HG02884 (cell line): ENCODE results near the gene OR2A7.
"Not testable (repeated sequence)": the region's sequence is repeated elsewhere in the genome, so short reads cannot be mapped to it uniquely, and the experiment has no call there.

Source experiments
- ATAC-seq: cut with Tn5 transposase; IDR thresholded peaks from one replicate; pipeline ENCODE4 v1.9.1; 2021; ENCODE audit warnings: mild to moderate bottlenecking, moderate library complexity; ENCODE audit not compliant: unreplicated experiment

OR2A7 gene, protein sequence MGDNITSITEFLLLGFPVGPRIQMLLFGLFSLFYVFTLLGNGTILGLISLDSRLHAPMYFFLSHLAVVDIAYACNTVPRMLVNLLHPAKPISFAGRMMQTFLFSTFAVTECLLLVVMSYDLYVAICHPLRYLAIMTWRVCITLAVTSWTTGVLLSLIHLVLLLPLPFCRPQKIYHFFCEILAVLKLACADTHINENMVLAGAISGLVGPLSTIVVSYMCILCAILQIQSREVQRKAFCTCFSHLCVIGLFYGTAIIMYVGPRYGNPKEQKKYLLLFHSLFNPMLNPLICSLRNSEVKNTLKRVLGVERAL

DNA sequence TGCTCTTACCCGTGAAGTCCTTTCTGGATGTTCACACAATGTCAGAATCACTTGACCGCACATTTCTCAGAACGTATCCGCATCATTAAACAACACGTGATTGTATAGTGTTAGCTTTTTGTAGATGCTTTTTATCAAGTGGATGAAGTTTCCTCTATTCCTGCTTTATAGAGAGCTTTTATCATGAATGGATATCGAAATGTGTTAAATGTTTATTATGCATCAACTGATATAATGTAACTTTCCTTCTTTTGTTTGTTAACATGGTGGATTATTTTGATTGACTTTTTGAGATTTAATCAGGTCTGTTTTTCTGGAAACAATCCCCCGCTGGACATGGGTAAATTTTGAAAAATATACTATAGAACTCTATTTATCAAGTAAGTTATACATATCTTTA, at the start of gene OR2A7:
Gene OR2A7 (minus strand): TSS at position 101 of the 400 bp plus-strand sequence. CDS start 5,164 bp downstream, outside the sequence.
- ATAC-seq = not testable (repeated sequence)

- not testable (repeated sequence) for ATAC-seq
Observed at GRCh38 chr7:144311872-144312469, 47.4 kb upstream of the OR2A7 start, which contains the start of gene OR2A1. Gene OR2A1 (plus strand): TSS chr7:144312419. CDS start chr7:144318125, 5,706 bp downstream.

- ATAC-seq = not testable (repeated sequence)
Observed at GRCh38 chr7:144311218-144311617, 46.6 kb upstream of the OR2A7 start.

- not testable (repeated sequence) for ATAC-seq
Observed at GRCh38 chr7:144309702-144310101, 45.1 kb upstream of the OR2A7 start.

- not testable (repeated sequence) for ATAC-seq
Observed at GRCh38 chr7:144305156-144305555, 40.6 kb upstream of the OR2A7 start.

DNA sequence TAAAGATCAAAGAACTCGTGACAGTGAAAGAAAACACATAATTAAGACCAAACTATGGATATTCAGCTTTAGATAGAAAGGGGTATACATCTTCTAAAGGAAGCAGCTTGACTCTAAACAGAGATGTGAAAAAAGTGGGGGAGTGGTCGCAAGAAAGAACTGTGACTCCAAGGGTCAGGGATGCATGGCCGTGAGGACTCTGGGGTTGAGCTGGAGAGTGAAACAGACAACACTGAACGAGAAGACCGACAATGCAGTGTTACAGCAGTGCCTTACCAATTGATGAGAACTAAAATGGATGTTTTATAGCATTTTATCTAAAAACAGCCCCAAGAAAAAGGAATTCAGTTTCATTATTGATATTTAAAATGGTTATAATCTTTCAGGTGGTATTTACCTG, 39.0 kb upstream of the OR2A7 start:
- not testable (repeated sequence) for ATAC-seq

GRCh38 chr7:144302578-144303303, 38.1 kb upstream of the OR2A7 start:
- not testable (repeated sequence) for ATAC-seq

DNA sequence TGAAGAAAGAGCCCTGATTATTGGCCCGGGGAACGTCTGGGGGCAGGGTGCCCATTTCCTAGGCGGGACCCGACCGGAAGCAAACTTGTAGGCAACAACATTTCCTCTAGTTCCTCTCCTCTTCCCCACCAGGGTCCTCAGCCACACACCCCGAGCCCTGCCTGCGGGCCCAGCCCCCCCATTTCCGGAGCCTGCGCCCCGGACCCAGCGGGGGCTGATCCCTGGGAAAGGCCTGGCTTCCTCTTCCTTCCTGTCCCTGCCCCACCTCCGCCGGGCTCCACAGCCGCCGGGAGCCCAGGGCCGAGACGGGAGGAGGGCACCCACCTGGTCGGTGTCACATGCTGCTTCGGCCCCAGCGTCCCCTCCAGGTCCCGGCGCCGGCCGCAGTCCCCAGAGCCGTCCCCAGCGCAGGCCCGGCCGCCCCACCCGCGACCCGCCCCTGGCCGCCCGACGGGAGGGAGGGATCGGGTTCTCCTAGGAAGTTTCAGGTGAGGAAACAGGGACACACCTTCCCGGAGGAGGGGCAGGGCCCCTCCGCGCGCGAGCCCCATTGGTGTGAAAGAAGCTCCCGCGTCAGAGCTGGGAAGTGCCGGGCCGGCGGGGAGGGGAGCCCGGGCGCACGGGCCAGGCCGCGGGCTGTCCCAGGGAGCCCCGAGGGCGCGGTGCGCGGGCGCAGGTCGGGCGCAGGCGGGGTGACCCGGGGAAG, 29.4 kb upstream of the OR2A7 start:
- peak; percentile 68 for ATAC-seq

GRCh38 chr7:144292384-144293161, 28.0 kb upstream of the OR2A7 start:
- not testable (repeated sequence) for ATAC-seq

- not testable (repeated sequence) for ATAC-seq
Observed at GRCh38 chr7:144291607-144292006, 27.0 kb upstream of the OR2A7 start.

- not testable (repeated sequence) for ATAC-seq
Observed at GRCh38 chr7:144287171-144287784, 22.7 kb upstream of the OR2A7 start.

DNA sequence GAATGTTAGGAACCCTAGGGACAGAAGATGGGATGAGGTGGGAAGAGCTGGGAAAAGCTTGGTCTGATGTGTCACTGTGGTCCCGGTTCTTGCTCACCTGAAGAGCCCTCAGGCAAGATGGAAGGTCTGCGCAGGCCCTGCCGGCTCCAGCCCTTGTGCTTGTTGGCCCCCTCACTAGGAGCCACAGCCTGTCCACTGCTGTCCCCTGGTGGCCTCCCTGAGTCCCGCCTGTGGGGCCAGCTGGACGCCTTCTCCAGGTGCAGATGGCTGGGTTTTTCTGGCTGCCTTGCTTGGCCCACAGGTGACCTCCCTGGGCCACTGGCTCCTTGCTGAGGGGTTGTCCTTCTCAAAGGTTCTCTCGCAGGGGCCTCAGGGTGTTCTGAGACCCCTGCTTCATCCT, 19.1 kb upstream of the OR2A7 start:
- not testable (repeated sequence) for ATAC-seq

DNA sequence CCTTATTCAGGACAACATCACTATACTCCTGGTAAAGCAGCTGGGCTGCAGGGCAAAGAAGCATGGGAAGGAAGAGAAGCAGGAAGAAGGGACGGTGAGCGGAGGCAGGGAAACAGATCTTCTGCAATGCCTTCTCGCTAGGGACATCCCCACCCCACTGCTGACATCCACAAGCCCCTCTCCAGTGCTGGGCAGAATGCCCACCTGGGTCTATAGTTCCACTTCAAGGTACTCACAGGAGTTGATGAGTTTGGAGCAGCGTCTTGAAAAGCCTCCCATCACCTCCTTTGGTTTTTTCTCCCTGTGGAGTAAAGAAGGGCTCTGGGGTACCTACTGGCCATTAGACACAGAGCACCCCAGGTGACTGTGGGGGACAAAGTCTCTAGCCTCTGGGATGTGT, 17.9 kb upstream of the OR2A7 start:
- not testable (repeated sequence) for ATAC-seq

GRCh38 chr7:144281981-144282380, 17.4 kb upstream of the OR2A7 start:
- ATAC-seq = not testable (repeated sequence)

GRCh38 chr7:144280010-144280409, 15.4 kb upstream of the OR2A7 start:
- ATAC-seq = not testable (repeated sequence)

GRCh38 chr7:144275281-144275680, 10.7 kb upstream of the OR2A7 start:
- not testable (repeated sequence) for ATAC-seq

DNA sequence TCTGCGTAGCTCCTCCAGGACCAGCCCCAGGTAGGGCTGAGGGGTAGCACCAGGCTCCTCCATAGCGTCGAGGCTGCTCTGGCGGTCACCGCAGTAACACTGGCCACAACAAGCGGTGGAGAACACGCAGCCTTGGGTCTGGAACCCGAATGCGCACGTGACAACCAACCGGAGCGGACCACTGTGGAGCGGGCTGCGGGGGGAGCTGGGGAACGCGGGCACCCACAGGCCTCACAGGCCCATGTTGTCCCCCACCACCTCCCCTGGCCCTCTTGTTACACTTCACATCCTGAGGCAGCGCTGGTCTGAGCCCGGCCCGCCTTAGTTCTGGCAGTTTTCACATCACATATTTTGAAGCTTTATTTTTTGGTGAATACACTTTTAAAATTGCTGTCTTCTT, 4.6 kb upstream of the OR2A7 start, which contains the start of gene CTAGE8:
Gene CTAGE8 (minus strand): TSS at position 101 of the 400 bp plus-strand sequence. CDS start 38 bp downstream, at position 63.
- ATAC-seq = not testable (repeated sequence)

DNA sequence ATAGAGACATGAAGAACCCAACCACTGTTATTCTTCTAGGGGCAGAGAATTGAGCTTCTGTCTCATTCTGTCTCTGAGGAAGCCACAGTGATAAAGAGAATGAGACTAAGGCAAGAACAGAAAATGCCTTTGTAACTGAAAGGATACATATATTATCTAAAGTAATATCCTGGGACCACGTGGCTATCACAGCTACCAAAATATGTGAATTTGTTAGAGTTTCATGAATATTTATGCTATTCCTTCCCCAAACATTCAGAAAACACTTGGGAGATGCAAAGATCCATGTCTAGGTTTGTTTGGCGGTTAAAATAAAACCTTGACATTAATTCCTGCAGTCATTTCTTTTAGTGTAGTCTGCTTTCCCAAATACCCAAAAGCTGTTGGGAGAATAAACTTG, 2.5 kb downstream of the OR2A7 start:
- not testable (repeated sequence) for ATAC-seq

DNA sequence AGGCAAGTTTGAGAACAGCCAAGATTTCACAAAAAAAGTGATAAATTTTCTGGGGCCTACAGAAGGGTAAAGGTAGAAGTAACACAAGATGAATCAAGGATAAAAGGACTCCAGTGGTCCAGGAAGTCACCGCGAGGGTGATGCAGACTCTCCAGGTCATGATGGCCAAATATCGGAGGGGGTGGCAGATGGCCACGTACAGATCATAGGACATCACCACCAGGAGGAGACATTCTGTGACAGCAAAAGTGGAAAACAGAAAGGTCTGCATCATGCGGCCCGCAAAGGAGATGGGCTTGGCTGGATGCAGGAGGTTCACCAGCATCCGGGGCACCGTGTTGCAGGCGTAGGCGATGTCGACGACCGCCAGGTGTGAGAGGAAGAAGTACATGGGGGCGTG, 5.5 kb downstream of the OR2A7 start:
- not testable (repeated sequence) for ATAC-seq
